OCI-LY3 (cell line): ENCODE data around the gene WDR5.

Experiments
- CTCF ChIP-seq: fragments of 200-600, 300-600 bp; sonication (generic); IDR thresholded peaks from 2 replicates; pipeline ENCODE4 v1.5.1; 2014; ENCODE audit warnings: antibody characterized with exemption, low read length, low read depth
- EZH2phosphoT487 ChIP-seq: fragments of 200-600 bp; shearing (Covaris generic); IDR thresholded peaks from 2 replicates; pipeline ENCODE4 v1.6.1; 2018; ENCODE audit warnings: antibody characterized with exemption, mixed run types, low read depth

- TF ChIP-seq CTCF (no peak), EZH2phosphoT487 (no peak)
These were observed 47.7 kb upstream of the WDR5 start for GRCh38 chr9:134088063-134088725.
